HepG2 (cell line): ENCODE measurements around the gene MYH3. TPM values are rescaled to one million over a fixed set of nuclear protein-coding genes. Genes with fewer than 3 reads are reported as not detected.

Source experiments
- ATAC-seq: fragments of 200-7000 bp; cut with Tn5 transposase; 3 replicates; pipeline ENCODE4 v1.9.1; 2020; ENCODE audit warnings: mild to moderate bottlenecking, moderate library complexity
- BruUV-seq: library from RNA; stranded (reverse); fragments of 400-500 nt; replicated peaks from 2 replicates; lab custom pipeline; 2021; lab: Mats Ljungman, UMichigan
- CTCF ChIA-PET: fragments of 300-600 bp; formaldehyde crosslinking; extraction: SDS; loops from one replicate; lab custom pipeline; 2021; ENCODE audit warnings: low total read pairs, inconsistent platforms, low intra/inter-chr PET ratio; lab: Yijun Ruan, JAX
- POLR2A ChIA-PET: fragments of 350-600 bp; sonication (Branson Sonifier 250); formaldehyde crosslinking; loops from one replicate; lab custom pipeline; 2020; ENCODE audit warnings: antibody characterized with exemption, inconsistent platforms; lab: Yijun Ruan, JAX
- DNase-seq: peaks from one replicate; pipeline ENCODE4 v3.0.0-alpha.2; 2015; ENCODE audit warnings: low spot score
- FAIRE-seq: peaks from 3 replicates; lab custom pipeline; 2011; peaks lifted over from hg19 to GRCh38; lab: Jason Lieb, UNC
- H2AFZ ChIP-seq: one replicate; pipeline ENCODE4 v1.6.1; 2011; ENCODE audit warnings: low read length, inconsistent platforms
- H3K27ac ChIP-seq: fragments of 300-600 bp; 3 replicates; pipeline ENCODE4 v1.8.0; 2011; ENCODE audit warnings: mixed run types, mild to moderate bottlenecking, mixed read lengths, low read length, inconsistent platforms; ENCODE audit not compliant: insufficient read depth; ENCODE audit errors: extremely low read length
- H3K27me3 ChIP-seq, 2 experiments: fragments of 200-600 bp in 1 of 2; 2 replicates in 1 of 2; 3 replicates in 1 of 2; pipeline versions ENCODE4 v1.6.0 to v1.8.0; 2011; ENCODE audit warnings: low read length in 2 of 2, mild to moderate bottlenecking in 2 of 2, moderate library complexity in 2 of 2, inconsistent platforms in 1 of 2; ENCODE audit not compliant: insufficient read depth in 2 of 2, control insufficient read depth in 1 of 2
- H3K36me3 ChIP-seq, 2 experiments: fragments of 200-600 bp in 1 of 2; replicated peaks in 1 of 2; 2 replicates in 1 of 2; 3 replicates in 1 of 2; pipeline versions ENCODE4 v1.5.1 to v1.8.0; 2011; ENCODE audit warnings: low read length in 2 of 2, inconsistent platforms in 1 of 2; ENCODE audit not compliant: insufficient read depth in 2 of 2, control insufficient read depth in 1 of 2
- H3K4me1 ChIP-seq: 2 replicates; pipeline ENCODE4 v1.5.1; 2012; ENCODE audit warnings: low read length, inconsistent platforms; ENCODE audit not compliant: insufficient read depth
- H3K4me2 ChIP-seq: 2 replicates; pipeline ENCODE4 v1.6.0; 2011; ENCODE audit warnings: low read depth, low read length, inconsistent platforms
- H3K4me3 ChIP-seq, 3 experiments: fragments of 200-600 bp in 1 of 3; sonication (generic), shearing (Covaris generic) in 1 of 3; replicated peaks in 1 of 3; 2 replicates each; pipeline ENCODE4 v1.5.1; 2011 to 2016; ENCODE audit warnings: low read length in 3 of 3, inconsistent platforms in 2 of 3, low read depth in 2 of 3, mild to moderate bottlenecking in 2 of 3, control low read depth in 1 of 3, mixed read lengths in 1 of 3; ENCODE audit not compliant: insufficient read depth in 1 of 3
- H3K79me2 ChIP-seq: one replicate; pipeline ENCODE4 v1.6.1; 2011; ENCODE audit warnings: low read length, inconsistent platforms; ENCODE audit not compliant: insufficient read depth
- H3K9ac ChIP-seq: 2 replicates; pipeline ENCODE4 v1.6.0; 2011; ENCODE audit warnings: mild to moderate bottlenecking, low read depth, low read length, inconsistent platforms; ENCODE audit not compliant: insufficient read depth
- H3K9me3 ChIP-seq: 2 replicates; pipeline ENCODE4 v1.5.1; 2012; ENCODE audit warnings: mild to moderate bottlenecking, low read length
- H4K20me1 ChIP-seq: 2 replicates; pipeline ENCODE4 v1.6.0; 2011; ENCODE audit warnings: inconsistent platforms, mild to moderate bottlenecking, low read length, moderate library complexity; ENCODE audit not compliant: insufficient read depth
- GATAD1 ChIP-seq: IDR thresholded peaks from 2 replicates; pipeline ENCODE4 v1.6.1; 2016; ENCODE audit warnings: missing genetic modification reagents, missing compliant biosample characterization
- NCOA1 ChIP-seq: sonication (generic); formaldehyde crosslinking; IDR thresholded peaks from 2 replicates; pipeline ENCODE4 v1.9.0; 2021; ENCODE audit warnings: missing genetic modification reagents
- POLR2AphosphoS2 ChIP-seq: IDR thresholded peaks from 2 replicates; pipeline ENCODE4 v1.6.1; 2011; ENCODE audit warnings: low read depth, low read length, improper control_type of control experiment
- ZBTB34 ChIP-seq: sonication (generic); formaldehyde crosslinking; IDR thresholded peaks from 2 replicates; pipeline ENCODE4 v1.8.0; 2022; ENCODE audit warnings: mild to moderate bottlenecking, missing genetic modification reagents
- ZNF18 ChIP-seq: sonication (generic); formaldehyde crosslinking; IDR thresholded peaks from 2 replicates; pipeline ENCODE4 v1.8.0; 2022; ENCODE audit warnings: mild to moderate bottlenecking, missing genetic modification reagents; ENCODE audit not compliant: insufficient replicate concordance
- ZNF20 ChIP-seq: sonication (generic); formaldehyde crosslinking; IDR thresholded peaks from 2 replicates; pipeline ENCODE4 v1.4.0; 2020; ENCODE audit warnings: mild to moderate bottlenecking, moderate library complexity, missing genetic modification reagents
- ZNF747 ChIP-seq: sonication (generic); formaldehyde crosslinking; IDR thresholded peaks from 2 replicates; pipeline ENCODE4 v1.8.1; 2023; ENCODE audit warnings: missing genetic modification reagents, mild to moderate bottlenecking, borderline replicate concordance
- WGBS: methylation state at CpG from one replicate; pipeline ENCODE4 v1.1.6; 2017; ENCODE audit warnings: low lambda C conversion rate; 5-methylcytosine and 5-hydroxymethylcytosine counted together
- in situ Hi-C: cut with HindIII; loops from 2 replicates; pipeline ENCODE4 v1.10.0; 2017; ENCODE audit warnings: low pct_unique_long_range_greater_than_20kb; ENCODE audit not compliant: extremely low pct_ligation_motif_present
- intact Hi-C: fragments of 100-400 bp; cut with micrococcal nuclease; formaldehyde crosslinking; loops from one replicate; pipeline ENCODE4 v1.10.0; 2022; ENCODE audit not compliant: unreplicated experiment
- polyA plus RNA-seq, 8 experiments: library from polyadenylated mRNA; depleted of rRNA in 3 of 8; stranded (reverse) in 7 of 8; unstranded in 1 of 8; fragments of >200 nt; fragmentation: Illumina TruSeq in 4 of 8; extraction: Trizol in 4 of 8; gene quantifications; 2 replicates each; pipeline versions ENCODE4 v1.2.1 to v1.2.3, GENCODE V29; 2011 to 2016; ENCODE audit warnings: low read depth in 4 of 8, missing spikeins in 1 of 8, mixed read lengths in 1 of 8; ENCODE audit not compliant: insufficient read depth in 1 of 8
- total RNA-seq, 5 experiments: library from RNA; depleted of rRNA; stranded (reverse); fragments of >200 nt; fragmentation: Illumina TruSeq; extraction: Trizol; gene quantifications; 2 replicates each; pipeline ENCODE4 v1.2.3, GENCODE V29; 2016; ENCODE audit warnings: low read depth in 1 of 5

The MYH3 gene
- total and polyA plus RNA-seq, 2 of the 13 experiments (the other 11 are each of a cell fraction or from before 2014, with no cell fraction given), result 2.5 to 4.5 TPM

- CTCF ChIA-PET, result no interaction called here
- ATAC-seq, result no peak
- no peaks in the 10 kb centered on the region for H3K27me3 ChIP-seq
- in situ Hi-C loops (no loop called here), intact Hi-C loops (no loop called here)
- H3K36me3 ChIP-seq, result no peaks in the 10 kb centered on the region; a peak in 1 of 5 replicates
- no TSS peak for BruUV-seq
- no peak overlapping the region for H3K9ac ChIP-seq
- POLR2A ChIA-PET, result no interaction called here
- no peaks in the 10 kb centered on the region for H3K79me2 ChIP-seq
- no peak overlapping the region for H3K4me3 ChIP-seq
- H3K4me2 ChIP-seq, result no peak overlapping the region
- FAIRE-seq, result no peak
- no peak for DNase-seq
- no peak overlapping the region for H3K27ac ChIP-seq
- no peaks in the 10 kb centered on the region for H4K20me1 ChIP-seq
- no peaks in the 10 kb centered on the region for H3K9me3 ChIP-seq
- TF ChIP-seq POLR2AphosphoS2, result no peak
- TF ChIP-seq ZNF747 (CRISPR knock-in tag), result no peak
- no peak for TF ChIP-seq NCOA1 (CRISPR knock-in tag)
- no peak for TF ChIP-seq ZBTB34 (CRISPR knock-in tag)
- TF ChIP-seq ZNF20, result no peak
- TF ChIP-seq GATAD1 (CRISPR knock-in tag), result no peak
- no peak for TF ChIP-seq ZNF18 (CRISPR knock-in tag)
- no peak overlapping the region for H2AFZ ChIP-seq
- 84% methylated on average over 5 of the region's 5 CpGs for WGBS
- no peaks in the 10 kb centered on the region for H3K4me1 ChIP-seq
Measured at GRCh38 chr17:10666906-10667305, 9.8 kb upstream of the MYH3 start.
